ENCODE data around the gene MGAT1.

MGAT1 gene

DNA sequence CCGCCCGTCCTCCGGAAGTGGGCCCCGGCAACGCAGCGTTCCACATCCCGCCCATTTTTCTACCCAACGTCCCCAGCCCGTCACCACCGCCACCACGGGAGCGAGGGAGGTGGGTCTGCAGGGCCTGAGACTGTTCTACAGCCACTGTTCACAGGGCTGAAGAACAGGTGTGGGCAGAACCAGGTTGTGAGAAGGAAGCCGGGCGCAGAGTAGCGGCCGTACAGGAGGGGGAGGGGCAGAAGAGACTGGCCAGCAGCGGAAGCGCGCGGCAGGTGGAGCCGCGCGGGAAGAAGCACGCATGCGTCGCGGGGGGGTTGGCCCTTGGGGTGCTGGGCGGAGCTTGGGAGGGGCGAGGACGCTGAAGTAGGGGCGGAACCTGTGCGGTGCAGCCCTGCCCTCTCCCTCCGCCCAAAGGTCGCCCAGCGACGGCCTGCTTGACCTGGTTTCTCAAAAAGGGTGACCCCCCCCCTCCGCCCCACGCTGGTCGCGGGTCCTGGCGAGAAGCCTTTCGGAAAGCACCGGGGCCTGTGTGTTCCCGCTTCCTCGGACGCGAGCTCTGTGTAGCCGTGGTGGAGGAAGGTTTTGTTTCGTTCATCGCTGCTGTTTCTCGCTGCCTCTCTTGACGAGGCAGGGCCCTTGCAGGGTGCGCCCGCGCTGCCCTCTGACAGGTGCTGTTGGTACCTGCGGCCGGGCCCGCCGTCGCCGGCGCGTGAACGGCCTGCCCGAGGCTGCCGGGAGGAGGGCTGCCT is 7.8 kb upstream of the MGAT1 start:
- FAIRE-seq (peak; percentile 96), DNase-seq (ENCODE audit: insufficient read length) (peak; percentile 84)
- TF ChIP-seq POLR2A (IDR thresholded peaks at IDR 0.05; ENCODE audit: low read depth, low read length) (peak; percentile 87), TAF1 (IDR thresholded peaks at IDR 0.05; ENCODE audit: borderline replicate concordance, low read depth, low read length) (no peak; the same call in 1 of the 2 replicates), POLR2AphosphoS5 (IDR thresholded peaks at IDR 0.05; ENCODE audit: low read depth, low read length) (peak; percentile 88)

DNA sequence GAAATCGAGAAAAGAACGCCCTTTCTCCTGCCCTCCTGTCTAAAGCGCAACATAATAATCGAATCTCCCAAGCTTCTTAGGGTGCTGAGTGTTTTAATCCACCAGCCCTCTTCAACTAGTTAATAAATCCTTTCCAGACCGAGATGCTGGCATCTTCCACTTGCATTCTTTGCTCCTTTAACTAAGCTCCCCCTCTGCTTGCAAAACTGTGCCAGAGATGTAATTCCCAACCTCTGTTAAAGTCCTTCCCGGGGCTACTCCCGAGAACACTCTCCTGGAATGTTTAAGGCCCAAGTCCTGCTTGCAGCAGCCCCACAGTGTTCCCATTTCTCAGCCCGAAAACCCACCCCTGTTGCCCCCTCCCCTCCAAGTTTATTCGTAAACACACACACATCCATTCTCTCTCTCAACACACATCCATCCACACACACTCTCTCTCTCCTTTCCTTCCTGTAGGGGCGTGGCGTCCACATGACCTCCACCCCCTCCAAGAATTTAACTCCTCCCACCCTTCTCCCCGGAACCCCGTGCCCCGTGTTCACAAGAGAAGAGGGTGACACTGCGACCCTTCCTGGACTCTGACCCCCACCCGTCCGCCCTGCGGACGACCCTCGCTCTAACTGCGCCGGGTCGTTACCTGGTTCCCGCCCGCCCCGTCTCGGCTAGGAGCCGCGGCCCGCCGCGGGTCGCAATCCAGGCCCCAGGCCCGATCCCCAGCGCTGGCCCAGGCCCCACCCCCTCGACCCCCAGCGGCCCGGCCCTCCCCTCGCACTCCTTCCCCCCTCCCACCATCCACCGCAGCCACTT is 7.0 kb upstream of the MGAT1 start:
- FAIRE-seq (no peak), DNase-seq (ENCODE audit: insufficient read length) (peak; percentile 57)
- TF ChIP-seq TAF1 (IDR thresholded peaks at IDR 0.05; ENCODE audit: borderline replicate concordance, low read depth, low read length) (no peak; the same call in 1 of the 2 replicates), POLR2AphosphoS5 (IDR thresholded peaks at IDR 0.05; ENCODE audit: low read depth, low read length) (no peak), POLR2A (IDR thresholded peaks at IDR 0.05; ENCODE audit: low read depth, low read length) (no peak; the same call in 1 of the 2 replicates)

DNA sequence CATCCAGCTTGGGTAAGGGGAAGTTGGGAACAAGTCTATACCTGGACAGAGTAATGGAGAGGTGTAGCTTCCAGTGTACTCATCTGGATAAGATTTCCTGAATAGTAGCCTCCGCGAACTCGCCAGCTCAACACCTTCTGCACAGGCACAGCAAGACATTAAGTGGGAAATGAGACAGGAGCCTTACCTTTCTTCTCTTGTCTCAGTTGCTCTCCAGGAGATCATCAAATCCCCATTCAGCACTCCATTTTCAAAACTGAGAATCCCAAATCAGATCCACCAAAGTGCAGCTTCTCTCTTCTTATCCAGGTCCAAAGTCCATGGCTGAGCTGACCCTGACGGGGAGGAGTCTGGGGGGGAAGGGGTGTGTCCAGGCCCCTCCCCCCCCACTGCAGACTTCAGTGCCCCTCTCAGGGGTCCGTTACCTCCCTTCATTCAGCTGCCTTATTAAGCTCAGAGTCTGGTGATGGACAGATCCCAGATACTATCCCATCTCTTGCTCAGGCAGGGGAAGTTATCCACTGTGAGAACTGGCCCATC is 5.9 kb upstream of the MGAT1 start:
- DNase-seq (ENCODE audit: insufficient read length) (no peak), FAIRE-seq (no peak)
- TF ChIP-seq TAF1 (IDR thresholded peaks at IDR 0.05; ENCODE audit: borderline replicate concordance, low read depth, low read length) (no peak), POLR2A (IDR thresholded peaks at IDR 0.05; ENCODE audit: low read depth, low read length) (no peak), POLR2AphosphoS5 (IDR thresholded peaks at IDR 0.05; ENCODE audit: low read depth, low read length) (no peak)

DNA sequence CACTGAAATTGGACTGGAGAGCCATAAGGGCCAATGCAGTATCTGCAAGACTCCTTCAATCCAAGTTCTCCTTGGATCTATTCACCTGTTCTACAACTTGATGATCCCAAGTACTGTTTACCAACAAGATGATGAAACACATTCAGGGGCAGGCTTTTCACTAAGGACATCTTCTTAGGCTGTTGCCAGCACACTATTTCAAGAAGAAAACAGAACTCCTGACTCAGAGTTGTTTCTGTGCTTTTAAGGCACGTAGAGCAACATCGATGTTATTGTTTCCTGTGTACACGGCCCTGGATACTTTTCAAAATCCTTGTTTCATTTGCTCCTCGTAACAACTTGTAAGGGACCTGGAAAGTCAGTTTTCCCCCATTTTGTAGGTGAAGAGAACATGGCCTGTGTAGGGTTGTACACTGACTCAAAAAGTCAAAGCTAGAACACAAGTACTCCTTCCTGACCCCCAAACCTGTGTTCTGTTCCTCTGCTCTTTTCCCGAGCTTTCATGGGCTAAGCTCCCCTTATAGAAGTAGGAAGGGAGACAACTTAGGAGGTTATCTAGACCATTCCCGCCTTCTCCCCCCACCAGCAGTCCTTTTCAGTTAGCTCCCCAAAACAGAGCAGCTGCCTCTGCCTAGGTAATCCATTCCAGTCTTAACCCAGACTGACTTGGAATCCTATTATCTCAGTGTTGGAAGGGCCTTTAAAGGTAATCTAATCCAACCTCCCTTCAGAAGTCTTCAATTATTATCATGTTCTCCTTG is 5.2 kb upstream of the MGAT1 start:
- no peak for FAIRE-seq
- DNase-seq (ENCODE audit: insufficient read length): no peak
- TF ChIP-seq TAF1 (IDR thresholded peaks at IDR 0.05; ENCODE audit: borderline replicate concordance, low read depth, low read length) (no peak), POLR2AphosphoS5 (IDR thresholded peaks at IDR 0.05; ENCODE audit: low read depth, low read length) (no peak), POLR2A (IDR thresholded peaks at IDR 0.05; ENCODE audit: low read depth, low read length) (no peak)

DNA sequence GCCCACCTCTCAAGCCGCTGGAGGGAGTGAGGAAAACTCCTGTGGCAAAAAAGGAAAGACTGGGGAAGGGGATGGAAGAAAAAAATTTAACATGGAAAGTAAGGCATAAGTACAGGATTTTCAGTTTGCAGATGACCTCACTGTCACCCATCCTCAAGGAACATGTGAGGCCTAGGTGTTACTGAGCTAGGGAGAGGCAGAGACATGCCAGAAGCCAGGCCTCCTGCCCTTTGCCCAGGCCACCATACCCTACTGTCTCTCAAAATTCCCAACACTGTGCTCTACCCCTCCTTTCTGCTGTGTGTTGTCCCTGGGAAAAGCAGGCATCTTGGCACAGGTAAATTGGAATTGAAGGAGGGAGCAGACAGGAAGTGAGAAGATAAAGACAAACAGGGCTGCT is 4.4 kb upstream of the MGAT1 start:
- TF ChIP-seq TAF1 (IDR thresholded peaks at IDR 0.05; ENCODE audit: borderline replicate concordance, low read depth, low read length): no peak
- no peak for TF ChIP-seq POLR2AphosphoS5 (IDR thresholded peaks at IDR 0.05; ENCODE audit: low read depth, low read length)
- FAIRE-seq (no peak), DNase-seq (ENCODE audit: insufficient read length) (no peak)

DNA sequence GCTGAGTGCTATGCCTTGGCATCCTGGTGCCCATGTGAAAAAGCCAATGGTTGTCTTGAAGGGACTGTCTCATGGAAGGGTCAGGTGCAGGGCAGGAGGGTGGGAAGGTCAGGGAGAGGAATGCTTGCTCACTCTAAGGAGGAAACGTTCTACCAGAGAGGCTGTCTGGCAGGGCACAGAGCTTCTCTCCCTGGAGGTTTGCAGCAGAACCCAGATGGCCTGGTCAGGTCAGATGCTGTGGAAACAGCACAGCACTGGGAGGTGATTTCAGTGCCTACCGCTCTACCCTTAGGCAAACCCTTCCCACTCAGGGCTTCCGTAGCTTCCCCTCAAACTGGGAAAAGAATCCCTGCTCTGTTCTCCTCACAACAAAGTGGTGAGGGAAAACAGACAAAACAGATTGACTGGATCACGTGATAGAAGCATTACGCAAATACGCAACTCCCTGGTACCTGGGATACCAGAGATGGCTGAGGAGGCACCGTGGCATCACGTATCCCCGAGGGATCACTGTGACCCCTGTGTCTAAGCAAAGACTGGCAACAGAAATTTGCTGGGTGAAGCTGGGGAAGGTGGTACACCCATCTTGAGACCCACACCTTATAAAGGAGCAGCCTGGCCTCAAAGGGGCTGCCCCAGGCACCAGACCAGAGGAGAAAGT is 3.9 kb upstream of the MGAT1 start:
- FAIRE-seq (no peak), DNase-seq (ENCODE audit: insufficient read length) (no peak)
- TF ChIP-seq POLR2A (IDR thresholded peaks at IDR 0.05; ENCODE audit: low read depth, low read length) (no peak), TAF1 (IDR thresholded peaks at IDR 0.05; ENCODE audit: borderline replicate concordance, low read depth, low read length) (no peak), POLR2AphosphoS5 (IDR thresholded peaks at IDR 0.05; ENCODE audit: low read depth, low read length) (no peak)

DNA sequence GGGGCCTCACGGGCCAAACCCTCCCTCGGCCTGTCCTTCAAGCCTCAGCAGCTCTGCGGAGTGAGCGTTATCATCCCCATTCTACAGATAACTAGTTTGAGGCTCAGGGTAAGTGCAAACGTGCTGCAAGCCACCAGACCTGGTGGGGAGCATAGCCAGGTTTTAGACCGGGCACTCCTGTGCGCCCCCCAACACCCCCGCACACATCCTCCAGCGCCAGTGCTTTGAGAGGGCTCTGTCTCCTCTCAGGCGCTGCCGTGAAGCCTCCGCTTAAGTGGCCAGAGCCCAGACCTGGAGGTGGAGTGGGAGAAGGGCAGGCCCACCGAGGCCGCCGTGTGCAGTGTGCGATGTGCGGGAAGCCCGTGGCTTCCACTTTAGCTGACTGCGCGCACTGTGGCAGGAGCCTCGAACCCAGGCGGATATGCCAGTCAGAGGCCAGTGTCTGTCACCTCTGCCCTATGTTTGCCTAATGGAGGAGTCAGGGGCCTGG is 1.6 kb upstream of the MGAT1 start:
- TF ChIP-seq TAF1 (IDR thresholded peaks at IDR 0.05; ENCODE audit: borderline replicate concordance, low read depth, low read length) (no peak), POLR2AphosphoS5 (IDR thresholded peaks at IDR 0.05; ENCODE audit: low read depth, low read length) (no peak), POLR2A (IDR thresholded peaks at IDR 0.05; ENCODE audit: low read depth, low read length) (no peak)
- no peak for FAIRE-seq
- DNase-seq (ENCODE audit: insufficient read length): no peak

DNA sequence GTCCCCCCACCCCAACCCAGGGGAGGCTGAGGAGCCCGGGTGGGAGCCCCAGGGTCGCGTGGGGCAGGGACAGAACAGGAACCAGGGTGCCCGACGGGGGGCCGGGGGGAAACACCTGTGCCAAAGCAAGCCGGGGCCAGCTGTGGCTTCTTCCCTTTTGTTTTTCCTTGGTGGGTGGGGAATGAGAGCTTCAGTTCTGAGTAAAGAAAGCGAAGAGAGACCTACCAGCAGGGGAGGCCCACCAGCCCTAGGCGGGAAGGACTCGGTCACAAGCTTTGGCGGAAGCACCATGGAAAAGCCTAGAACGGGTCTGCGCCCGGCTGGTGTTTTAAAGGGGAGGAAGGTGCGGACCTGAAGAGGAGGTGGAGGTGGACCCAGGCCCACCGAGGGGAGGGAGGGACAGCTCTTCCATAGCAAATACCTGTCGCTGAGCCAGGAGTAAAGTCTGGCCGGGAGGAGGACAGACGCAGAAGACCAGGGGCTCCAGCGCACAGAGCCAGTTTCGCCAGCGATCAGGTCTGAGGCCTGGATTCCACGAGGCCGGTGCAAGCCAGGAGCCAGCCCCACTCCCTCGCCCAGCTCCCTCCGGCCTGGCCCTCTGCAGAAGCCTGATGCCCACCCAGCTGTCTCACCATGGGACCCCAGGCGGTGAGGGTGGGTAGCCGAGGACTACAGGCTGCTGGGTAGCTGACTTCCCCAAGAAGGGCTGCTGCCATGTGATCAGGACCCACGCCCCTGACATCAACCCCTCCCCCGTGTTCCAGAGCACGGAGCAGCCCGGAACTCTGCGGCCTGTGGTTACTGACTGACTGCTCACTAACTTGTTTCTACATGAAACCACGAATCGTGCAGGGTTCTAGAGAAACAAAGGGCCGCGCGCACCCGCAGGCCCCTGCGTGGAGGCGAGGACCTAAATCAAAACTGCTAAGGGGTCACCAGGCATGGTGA is 849 bp upstream of the MGAT1 start:
- DNase-seq (ENCODE audit: insufficient read length) (peak; percentile 74), FAIRE-seq (peak; percentile 92)
- TF ChIP-seq TAF1 (IDR thresholded peaks at IDR 0.05; ENCODE audit: borderline replicate concordance, low read depth, low read length): peak; percentile 49; the same call in 1 of the 2 replicates
- peak; percentile 64; the same call in 1 of the 2 replicates for TF ChIP-seq POLR2AphosphoS5 (IDR thresholded peaks at IDR 0.05; ENCODE audit: low read depth, low read length)
- peak; percentile 69; the same call in 1 of the 2 replicates for TF ChIP-seq POLR2A (IDR thresholded peaks at IDR 0.05; ENCODE audit: low read depth, low read length)

DNA sequence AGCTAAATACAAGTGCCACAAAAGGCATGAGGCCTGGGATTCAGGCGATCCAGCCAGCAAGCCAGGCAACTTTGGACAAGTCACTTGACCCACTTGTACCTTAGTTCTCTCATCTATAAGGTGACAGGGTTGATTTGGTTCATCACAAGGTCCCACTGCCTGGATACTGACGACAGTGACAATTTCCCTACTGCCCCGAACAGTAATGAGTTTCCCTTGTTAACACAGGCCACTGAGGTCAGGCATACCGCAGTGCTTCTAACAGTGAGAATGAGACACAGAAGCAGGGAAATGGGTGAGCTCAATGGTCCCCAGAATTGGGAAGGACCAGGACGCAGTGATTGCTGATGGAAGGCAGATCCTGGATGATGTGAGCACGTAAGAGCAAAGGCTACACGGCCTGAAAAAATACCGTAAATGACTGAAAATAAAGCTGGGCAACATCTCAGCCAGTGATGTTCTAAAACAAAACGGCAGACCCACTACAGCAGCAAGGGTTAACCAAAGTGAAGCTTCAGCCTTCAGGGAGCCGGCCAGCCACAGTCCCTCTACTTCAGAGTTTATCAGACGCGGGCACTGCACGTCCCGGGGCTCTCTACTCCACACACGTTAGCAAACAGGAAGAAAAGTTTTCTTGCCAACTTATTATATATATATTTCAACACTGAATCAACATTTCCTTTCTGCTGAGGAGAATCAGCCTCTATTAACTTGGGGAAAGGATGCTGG is 846 bp downstream of the MGAT1 start:
- FAIRE-seq (peak; percentile 60), DNase-seq (ENCODE audit: insufficient read length) (no peak)
- TF ChIP-seq TAF1 (IDR thresholded peaks at IDR 0.05; ENCODE audit: borderline replicate concordance, low read depth, low read length) (no peak), POLR2AphosphoS5 (IDR thresholded peaks at IDR 0.05; ENCODE audit: low read depth, low read length) (no peak), POLR2A (IDR thresholded peaks at IDR 0.05; ENCODE audit: low read depth, low read length) (no peak)

All from GM12892 (cell line).